A549 (cell line): ENCODE measurements around the gene PXK.

ENCODE experiments used
- CHD4 ChIP-seq: fragments of 200-600 bp; sonication (generic); IDR thresholded peaks from 2 replicates; pipeline ENCODE4 v1.6.1; 2016; ENCODE audit warnings: antibody characterized with exemption, mild to moderate bottlenecking, borderline replicate concordance
- EP300 ChIP-seq, 2 experiments: fragments of >200 bp; sonication (Bioruptor Twin); formaldehyde crosslinking; IDR thresholded peaks; 2 replicates in 1 of 2; 3 replicates in 1 of 2; pipeline ENCODE4 v1.6.1; 2016 to 2017
- HDAC2 ChIP-seq: fragments of 200-600 bp; sonication (generic); IDR thresholded peaks from 2 replicates; pipeline ENCODE4 v1.6.1; 2016
- MAFK ChIP-seq: fragments of 450-650 bp; IDR thresholded peaks from 2 replicates; pipeline ENCODE4 v1.6.1; 2014; ENCODE audit not compliant: partially characterized antibody
- MAZ ChIP-seq: fragments of 150-350 bp; IDR thresholded peaks from 2 replicates; pipeline ENCODE4 v1.6.1; 2014; ENCODE audit warnings: antibody characterized with exemption, low read depth, low read length, borderline replicate concordance
- MYC ChIP-seq: IDR thresholded peaks from 2 replicates; pipeline ENCODE4 v1.6.1; 2012; ENCODE audit warnings: mild to moderate bottlenecking, inconsistent platforms, low read length, improper control_type of control experiment, borderline replicate concordance
- PHF8 ChIP-seq: fragments of 200-600 bp; sonication (generic); IDR thresholded peaks from 2 replicates; pipeline ENCODE4 v1.6.1; 2016; ENCODE audit warnings: low read depth, mild to moderate bottlenecking, antibody characterized with exemption, moderate library complexity, borderline replicate concordance
- POLR2A ChIP-seq: IDR thresholded peaks from 2 replicates; pipeline ENCODE4 v1.6.1; 2012; ENCODE audit warnings: mild to moderate bottlenecking, low read length
- RAD21 ChIP-seq, 2 experiments: fragments of >200 bp in 1 of 2; sonication (Bioruptor Twin) in 1 of 2; formaldehyde crosslinking in 1 of 2; IDR thresholded peaks in 1 of 2; conservative IDR thresholded peaks in 1 of 2; 2 replicates in 1 of 2; 3 replicates in 1 of 2; pipeline ENCODE4 v1.6.1; 2012 to 2018; ENCODE audit warnings: inconsistent platforms in 1 of 2
- RNF2 ChIP-seq: fragments of 200-600 bp; sonication (generic); IDR thresholded peaks from 2 replicates; pipeline ENCODE4 v1.6.1; 2016; ENCODE audit warnings: low read depth, mild to moderate bottlenecking, antibody characterized with exemption, moderate library complexity, borderline replicate concordance
- SMC3 ChIP-seq: fragments of >200 bp; sonication (Bioruptor Twin); formaldehyde crosslinking; IDR thresholded peaks from 3 replicates; pipeline ENCODE4 v1.6.1; 2018; ENCODE audit warnings: inconsistent platforms
- TF ChIP-seq, protein P1 (sequence below): IDR thresholded peaks from 2 replicates; pipeline ENCODE4 v1.6.1; 2012
- TF ChIP-seq, protein P2 (sequence below): fragments of >200 bp; sonication (Bioruptor Twin); formaldehyde crosslinking; IDR thresholded peaks from 3 replicates; pipeline ENCODE4 v1.5.1; 2016
- TF ChIP-seq, protein P3 (sequence below): fragments of 150-350 bp; IDR thresholded peaks from 2 replicates; pipeline ENCODE4 v1.6.1; 2014; ENCODE audit warnings: low read depth, mild to moderate bottlenecking, low read length

DNA sequence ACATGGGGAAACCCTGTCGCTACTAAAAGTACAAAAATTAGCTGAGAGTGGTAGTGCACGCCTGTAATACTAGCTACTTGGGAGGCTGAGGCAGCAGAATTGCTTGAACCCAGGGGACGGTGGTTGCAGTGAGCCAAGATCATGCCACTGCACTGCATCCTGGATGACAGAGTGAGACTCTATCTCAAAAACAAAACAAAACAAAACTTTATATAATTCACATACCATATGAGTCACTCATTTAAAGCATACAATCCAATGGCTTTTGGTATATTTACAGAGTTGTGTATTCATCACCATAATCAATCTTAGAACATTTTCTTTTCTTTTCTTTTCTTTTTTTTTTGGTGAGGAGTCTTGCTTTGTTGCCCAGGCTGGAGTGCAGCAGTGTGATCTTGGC, 8.7 kb downstream of the PXK start:
- TF ChIP-seq, protein P1, sequence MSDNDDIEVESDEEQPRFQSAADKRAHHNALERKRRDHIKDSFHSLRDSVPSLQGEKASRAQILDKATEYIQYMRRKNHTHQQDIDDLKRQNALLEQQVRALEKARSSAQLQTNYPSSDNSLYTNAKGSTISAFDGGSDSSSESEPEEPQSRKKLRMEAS, result no peak
- TF ChIP-seq, protein P2, sequence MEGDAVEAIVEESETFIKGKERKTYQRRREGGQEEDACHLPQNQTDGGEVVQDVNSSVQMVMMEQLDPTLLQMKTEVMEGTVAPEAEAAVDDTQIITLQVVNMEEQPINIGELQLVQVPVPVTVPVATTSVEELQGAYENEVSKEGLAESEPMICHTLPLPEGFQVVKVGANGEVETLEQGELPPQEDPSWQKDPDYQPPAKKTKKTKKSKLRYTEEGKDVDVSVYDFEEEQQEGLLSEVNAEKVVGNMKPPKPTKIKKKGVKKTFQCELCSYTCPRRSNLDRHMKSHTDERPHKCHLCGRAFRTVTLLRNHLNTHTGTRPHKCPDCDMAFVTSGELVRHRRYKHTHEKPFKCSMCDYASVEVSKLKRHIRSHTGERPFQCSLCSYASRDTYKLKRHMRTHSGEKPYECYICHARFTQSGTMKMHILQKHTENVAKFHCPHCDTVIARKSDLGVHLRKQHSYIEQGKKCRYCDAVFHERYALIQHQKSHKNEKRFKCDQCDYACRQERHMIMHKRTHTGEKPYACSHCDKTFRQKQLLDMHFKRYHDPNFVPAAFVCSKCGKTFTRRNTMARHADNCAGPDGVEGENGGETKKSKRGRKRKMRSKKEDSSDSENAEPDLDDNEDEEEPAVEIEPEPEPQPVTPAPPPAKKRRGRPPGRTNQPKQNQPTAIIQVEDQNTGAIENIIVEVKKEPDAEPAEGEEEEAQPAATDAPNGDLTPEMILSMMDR, result no peak
- no peak for TF ChIP-seq RAD21 (conservative IDR thresholded peaks at IDR 0.05 in 1 of 2, IDR thresholded peaks at IDR 0.05 in 1 of 2)
- no peak for TF ChIP-seq SMC3
- no peak for TF ChIP-seq RNF2
- TF ChIP-seq HDAC2, result no peak
- TF ChIP-seq MAZ, result no peak
- no peak for TF ChIP-seq CHD4
- TF ChIP-seq MYC, result no peak
- TF ChIP-seq MAFK, result no peak
- TF ChIP-seq PHF8, result no peak
- no peak for TF ChIP-seq EP300 (IDR thresholded peaks at IDR 0.05)
- TF ChIP-seq, protein P3, sequence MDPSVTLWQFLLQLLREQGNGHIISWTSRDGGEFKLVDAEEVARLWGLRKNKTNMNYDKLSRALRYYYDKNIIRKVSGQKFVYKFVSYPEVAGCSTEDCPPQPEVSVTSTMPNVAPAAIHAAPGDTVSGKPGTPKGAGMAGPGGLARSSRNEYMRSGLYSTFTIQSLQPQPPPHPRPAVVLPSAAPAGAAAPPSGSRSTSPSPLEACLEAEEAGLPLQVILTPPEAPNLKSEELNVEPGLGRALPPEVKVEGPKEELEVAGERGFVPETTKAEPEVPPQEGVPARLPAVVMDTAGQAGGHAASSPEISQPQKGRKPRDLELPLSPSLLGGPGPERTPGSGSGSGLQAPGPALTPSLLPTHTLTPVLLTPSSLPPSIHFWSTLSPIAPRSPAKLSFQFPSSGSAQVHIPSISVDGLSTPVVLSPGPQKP, result no peak
- no peak for TF ChIP-seq POLR2A
